Activated T-helper 9 cell treated with anti-CD3 and anti-CD28 coated beads, Interleukin-2, amount 50 U/mL, for 16 hours (primary cell): ENCODE results near the gene TUBB8B.
"Not testable (repeated sequence)": the region's sequence is repeated elsewhere in the genome, so short reads cannot be mapped to it uniquely, and the experiment has no call there.

Source experiments
- DNase-seq: peaks from one replicate; pipeline ENCODE4 v3.0.0-alpha.2; 2020; ENCODE audit warnings: low read depth

TUBB8B gene

GRCh38 chr18:12773-13172, 36.6 kb downstream of the TUBB8B start:
- DNase-seq = not testable (repeated sequence)

- not testable (repeated sequence) for DNase-seq
Measured at GRCh38 chr18:11383-12274, 37.8 kb downstream of the TUBB8B start.

GRCh38 chr18:10624-11184, 38.7 kb downstream of the TUBB8B start:
- not testable (repeated sequence) for DNase-seq

GRCh38 chr18:9937-10336, 39.5 kb downstream of the TUBB8B start:
- DNase-seq = not testable (repeated sequence)
